GM23338 (cell line): Measurements from ENCODE around the gene ZNF281.

Source experiments
- CREB1 ChIP-seq: fragments of 250-450 bp; sonication (Bioruptor Pico); IDR thresholded peaks from 2 replicates; pipeline ENCODE4 v1.5.0; 2020; ENCODE audit warnings: low read depth, mild to moderate bottlenecking, moderate library complexity
- EZH2 ChIP-seq: fragments of 200-600 bp; sonication (generic); IDR thresholded peaks from one replicate; pipeline ENCODE4 v1.8.0; 2017; ENCODE audit warnings: antibody characterized with exemption, mild to moderate bottlenecking, low read depth; ENCODE audit not compliant: unreplicated experiment
- EZH2phosphoT487 ChIP-seq: fragments of 200-600 bp; sonication (generic); IDR thresholded peaks from one replicate; pipeline ENCODE4 v1.8.1; 2018; ENCODE audit warnings: antibody characterized with exemption; ENCODE audit not compliant: unreplicated experiment
- NANOG ChIP-seq: IDR thresholded peaks from 2 replicates; pipeline ENCODE4 v1.6.1; 2016; ENCODE audit warnings: antibody characterized with exemption, borderline replicate concordance
- POLR2AphosphoS5 ChIP-seq: IDR thresholded peaks from 2 replicates; pipeline ENCODE4 v1.6.1; 2016; ENCODE audit warnings: antibody characterized with exemption, low read depth
- TF ChIP-seq, protein P1 (sequence below): IDR thresholded peaks from 2 replicates; pipeline ENCODE4 v1.6.1; 2016; ENCODE audit warnings: antibody characterized with exemption
- TF ChIP-seq, protein P2 (sequence below), 2 experiments: fragments of 200-600 bp in 1 of 2; sonication (generic) in 1 of 2; conservative IDR thresholded peaks; 2 replicates each; pipeline versions ENCODE4 v1.5.1 to v1.6.1; 2016 to 2017; ENCODE audit warnings: antibody characterized with exemption in 2 of 2, low read depth in 2 of 2, mild to moderate bottlenecking in 2 of 2, moderate library complexity in 1 of 2
- TF ChIP-seq, protein P3 (sequence below): IDR thresholded peaks from one replicate; pipeline ENCODE4 v1.6.1; 2018; ENCODE audit warnings: antibody characterized with exemption; ENCODE audit not compliant: unreplicated experiment

DNA sequence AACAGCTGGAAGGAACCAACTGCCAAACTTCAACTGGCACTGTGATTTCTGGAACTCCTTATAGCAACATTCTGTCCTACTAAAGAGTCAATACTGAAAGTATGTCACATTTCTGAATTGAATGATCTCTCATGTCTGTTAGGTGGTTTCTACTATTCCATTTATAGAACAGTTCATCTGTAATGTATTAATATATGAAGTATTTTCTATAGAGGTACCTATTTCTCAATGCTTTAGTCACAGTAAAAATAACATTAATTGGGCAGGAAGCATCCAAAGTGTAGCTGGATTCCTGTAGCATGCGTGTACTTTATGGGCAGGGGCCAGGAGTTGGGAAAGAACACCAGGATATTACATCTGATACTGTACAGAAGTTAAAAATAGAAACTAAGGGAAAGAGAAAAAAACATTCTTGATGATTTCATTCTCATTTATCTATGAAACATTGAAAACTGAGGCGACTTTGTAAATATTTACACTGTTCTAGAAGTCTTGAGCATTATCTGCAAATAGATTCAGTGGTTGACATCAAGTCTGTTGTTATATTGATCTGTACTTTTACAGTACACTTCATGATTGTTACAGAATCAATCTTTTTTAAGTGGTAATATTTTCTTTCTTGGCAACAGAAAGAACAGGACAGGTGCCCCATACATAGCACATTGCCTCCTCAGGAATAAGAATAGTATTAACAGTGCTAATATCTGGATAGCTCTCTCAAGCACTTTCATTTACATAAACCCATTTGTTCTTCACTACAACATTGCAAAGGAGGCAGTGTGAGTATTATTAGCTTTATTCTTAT, 6.2 kb upstream of the ZNF281 start:
- no peak for TF ChIP-seq EZH2phosphoT487
- TF ChIP-seq POLR2AphosphoS5 = no peak
- TF ChIP-seq EZH2 = no peak
- TF ChIP-seq, protein P1, sequence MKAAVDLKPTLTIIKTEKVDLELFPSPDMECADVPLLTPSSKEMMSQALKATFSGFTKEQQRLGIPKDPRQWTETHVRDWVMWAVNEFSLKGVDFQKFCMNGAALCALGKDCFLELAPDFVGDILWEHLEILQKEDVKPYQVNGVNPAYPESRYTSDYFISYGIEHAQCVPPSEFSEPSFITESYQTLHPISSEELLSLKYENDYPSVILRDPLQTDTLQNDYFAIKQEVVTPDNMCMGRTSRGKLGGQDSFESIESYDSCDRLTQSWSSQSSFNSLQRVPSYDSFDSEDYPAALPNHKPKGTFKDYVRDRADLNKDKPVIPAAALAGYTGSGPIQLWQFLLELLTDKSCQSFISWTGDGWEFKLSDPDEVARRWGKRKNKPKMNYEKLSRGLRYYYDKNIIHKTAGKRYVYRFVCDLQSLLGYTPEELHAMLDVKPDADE = no peak
- TF ChIP-seq, protein P2, sequence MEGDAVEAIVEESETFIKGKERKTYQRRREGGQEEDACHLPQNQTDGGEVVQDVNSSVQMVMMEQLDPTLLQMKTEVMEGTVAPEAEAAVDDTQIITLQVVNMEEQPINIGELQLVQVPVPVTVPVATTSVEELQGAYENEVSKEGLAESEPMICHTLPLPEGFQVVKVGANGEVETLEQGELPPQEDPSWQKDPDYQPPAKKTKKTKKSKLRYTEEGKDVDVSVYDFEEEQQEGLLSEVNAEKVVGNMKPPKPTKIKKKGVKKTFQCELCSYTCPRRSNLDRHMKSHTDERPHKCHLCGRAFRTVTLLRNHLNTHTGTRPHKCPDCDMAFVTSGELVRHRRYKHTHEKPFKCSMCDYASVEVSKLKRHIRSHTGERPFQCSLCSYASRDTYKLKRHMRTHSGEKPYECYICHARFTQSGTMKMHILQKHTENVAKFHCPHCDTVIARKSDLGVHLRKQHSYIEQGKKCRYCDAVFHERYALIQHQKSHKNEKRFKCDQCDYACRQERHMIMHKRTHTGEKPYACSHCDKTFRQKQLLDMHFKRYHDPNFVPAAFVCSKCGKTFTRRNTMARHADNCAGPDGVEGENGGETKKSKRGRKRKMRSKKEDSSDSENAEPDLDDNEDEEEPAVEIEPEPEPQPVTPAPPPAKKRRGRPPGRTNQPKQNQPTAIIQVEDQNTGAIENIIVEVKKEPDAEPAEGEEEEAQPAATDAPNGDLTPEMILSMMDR (conservative IDR thresholded peaks at IDR 0.05; ENCODE audit: low read depth in 2 of 2) = no peak
- TF ChIP-seq, protein P3, sequence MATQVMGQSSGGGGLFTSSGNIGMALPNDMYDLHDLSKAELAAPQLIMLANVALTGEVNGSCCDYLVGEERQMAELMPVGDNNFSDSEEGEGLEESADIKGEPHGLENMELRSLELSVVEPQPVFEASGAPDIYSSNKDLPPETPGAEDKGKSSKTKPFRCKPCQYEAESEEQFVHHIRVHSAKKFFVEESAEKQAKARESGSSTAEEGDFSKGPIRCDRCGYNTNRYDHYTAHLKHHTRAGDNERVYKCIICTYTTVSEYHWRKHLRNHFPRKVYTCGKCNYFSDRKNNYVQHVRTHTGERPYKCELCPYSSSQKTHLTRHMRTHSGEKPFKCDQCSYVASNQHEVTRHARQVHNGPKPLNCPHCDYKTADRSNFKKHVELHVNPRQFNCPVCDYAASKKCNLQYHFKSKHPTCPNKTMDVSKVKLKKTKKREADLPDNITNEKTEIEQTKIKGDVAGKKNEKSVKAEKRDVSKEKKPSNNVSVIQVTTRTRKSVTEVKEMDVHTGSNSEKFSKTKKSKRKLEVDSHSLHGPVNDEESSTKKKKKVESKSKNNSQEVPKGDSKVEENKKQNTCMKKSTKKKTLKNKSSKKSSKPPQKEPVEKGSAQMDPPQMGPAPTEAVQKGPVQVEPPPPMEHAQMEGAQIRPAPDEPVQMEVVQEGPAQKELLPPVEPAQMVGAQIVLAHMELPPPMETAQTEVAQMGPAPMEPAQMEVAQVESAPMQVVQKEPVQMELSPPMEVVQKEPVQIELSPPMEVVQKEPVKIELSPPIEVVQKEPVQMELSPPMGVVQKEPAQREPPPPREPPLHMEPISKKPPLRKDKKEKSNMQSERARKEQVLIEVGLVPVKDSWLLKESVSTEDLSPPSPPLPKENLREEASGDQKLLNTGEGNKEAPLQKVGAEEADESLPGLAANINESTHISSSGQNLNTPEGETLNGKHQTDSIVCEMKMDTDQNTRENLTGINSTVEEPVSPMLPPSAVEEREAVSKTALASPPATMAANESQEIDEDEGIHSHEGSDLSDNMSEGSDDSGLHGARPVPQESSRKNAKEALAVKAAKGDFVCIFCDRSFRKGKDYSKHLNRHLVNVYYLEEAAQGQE = no peak
- TF ChIP-seq CREB1 (CRISPR knock-in tag) = no peak
- TF ChIP-seq NANOG = no peak
